ENCODE measurements around the gene WDR27.

WDR27 gene

GRCh38 chr6:169723200-169723909 lies 21.5 kb upstream of the WDR27 start:
- no peak for TF ChIP-seq GATA3 (IDR thresholded peaks at IDR 0.05; ENCODE audit: low read depth, low read length)
- no peak for TF ChIP-seq GATA2 (IDR thresholded peaks at IDR 0.05; ENCODE audit: low read depth, low read length)

DNA sequence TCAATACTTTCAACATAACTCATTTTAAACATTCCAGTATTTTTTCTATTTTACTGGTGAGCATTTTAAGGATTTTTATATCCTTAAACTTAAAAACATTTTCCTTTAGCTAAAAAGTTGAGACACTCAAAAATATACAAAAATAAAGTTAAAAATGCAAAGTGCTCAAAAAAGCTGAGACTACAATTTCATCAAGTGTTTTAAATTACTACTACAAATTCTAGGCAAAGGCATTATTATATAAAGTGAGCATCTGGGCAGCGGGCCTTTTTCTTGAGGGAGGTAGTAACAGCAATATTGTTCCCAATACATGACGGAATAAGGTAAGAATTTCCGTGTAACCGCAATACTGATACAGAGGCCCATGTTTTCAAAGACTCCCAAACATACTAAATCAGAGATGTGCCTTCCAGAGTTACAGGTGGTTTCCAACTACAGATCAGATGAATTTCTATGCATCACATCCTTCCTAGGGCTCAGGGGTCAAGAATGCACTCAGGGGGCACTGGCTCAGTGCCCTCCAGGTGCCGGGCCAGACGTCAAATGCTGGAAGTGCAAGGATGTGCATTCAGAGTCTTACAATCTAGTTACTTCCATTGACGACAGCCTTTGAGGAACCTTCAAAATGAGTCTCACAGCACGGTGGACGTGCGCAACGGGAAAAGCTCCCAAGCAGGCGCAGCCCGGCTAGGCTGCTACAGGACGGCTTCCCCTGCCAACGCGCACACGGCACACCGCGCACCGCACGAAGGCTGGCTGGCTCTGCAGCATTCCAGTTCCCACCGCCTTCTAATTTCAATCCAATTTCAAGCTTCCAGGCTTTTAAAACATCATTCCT lies 20.8 kb upstream of the WDR27 start:
- no peak for TF ChIP-seq GATA3 (IDR thresholded peaks at IDR 0.05; ENCODE audit: low read depth, low read length)
- no peak for TF ChIP-seq GATA2 (IDR thresholded peaks at IDR 0.05; ENCODE audit: low read depth, low read length)

GRCh38 chr6:169720207-169720855 lies 18.5 kb upstream of the WDR27 start:
- TF ChIP-seq GATA3 (IDR thresholded peaks at IDR 0.05; ENCODE audit: low read depth, low read length) (no peak), GATA2 (IDR thresholded peaks at IDR 0.05; ENCODE audit: low read depth, low read length) (no peak)

GRCh38 chr6:169719117-169719516 lies 17.3 kb upstream of the WDR27 start:
- TF ChIP-seq GATA3 (IDR thresholded peaks at IDR 0.05; ENCODE audit: low read depth, low read length): no peak
- TF ChIP-seq GATA2 (IDR thresholded peaks at IDR 0.05; ENCODE audit: low read depth, low read length): no peak

- no peak for TF ChIP-seq GATA2 (IDR thresholded peaks at IDR 0.05; ENCODE audit: low read depth, low read length)
- TF ChIP-seq GATA3 (IDR thresholded peaks at IDR 0.05; ENCODE audit: low read depth, low read length): no peak
Measured at GRCh38 chr6:169714595-169714994, 12.8 kb upstream of the WDR27 start.

GRCh38 chr6:169714178-169714577 lies 12.3 kb upstream of the WDR27 start:
- TF ChIP-seq GATA2 (IDR thresholded peaks at IDR 0.05; ENCODE audit: low read depth, low read length): no peak
- TF ChIP-seq GATA3 (IDR thresholded peaks at IDR 0.05; ENCODE audit: low read depth, low read length): no peak

DNA sequence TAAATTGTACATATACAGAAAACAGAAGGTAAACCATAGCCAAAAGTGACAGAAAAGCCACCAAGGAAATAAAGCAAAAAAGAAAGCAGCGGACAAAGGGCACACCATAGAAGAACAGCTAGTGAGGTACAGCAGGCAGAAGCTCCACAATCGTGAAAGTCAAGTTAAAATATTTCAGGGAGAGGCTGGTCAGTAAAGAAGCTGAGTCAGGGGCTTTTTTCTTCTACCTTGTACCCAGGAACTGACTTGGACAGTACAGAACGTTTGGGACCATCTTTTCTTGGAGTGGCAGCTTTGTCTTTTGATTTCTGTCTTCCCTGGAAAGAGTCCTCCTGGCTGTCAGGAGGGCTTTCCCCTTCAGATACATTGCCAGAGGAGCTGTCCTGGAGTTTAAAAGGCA lies 8.2 kb upstream of the WDR27 start:
- TF ChIP-seq GATA3 (IDR thresholded peaks at IDR 0.05; ENCODE audit: low read depth, low read length) (no peak), GATA2 (IDR thresholded peaks at IDR 0.05; ENCODE audit: low read depth, low read length) (no peak)

DNA sequence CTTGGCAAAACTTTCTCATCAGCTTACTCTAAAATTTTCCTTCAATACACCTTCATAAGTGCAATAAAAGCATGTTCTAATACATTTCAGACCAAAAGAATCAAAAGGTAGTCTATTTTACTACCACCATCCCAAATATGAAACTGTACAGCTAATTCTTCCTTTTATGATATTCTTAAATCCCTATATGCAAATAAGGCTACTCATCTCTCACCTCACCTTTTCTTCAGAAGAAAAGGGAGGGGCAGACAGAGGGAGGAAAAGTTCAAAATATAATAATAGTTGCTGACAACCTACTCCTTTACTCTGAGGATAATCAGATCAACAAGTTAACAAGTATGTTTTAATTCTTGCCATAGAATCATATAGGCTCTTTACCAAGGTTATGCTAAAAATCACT lies 7.5 kb upstream of the WDR27 start:
- no peak for TF ChIP-seq GATA3 (IDR thresholded peaks at IDR 0.05; ENCODE audit: low read depth, low read length)
- no peak for TF ChIP-seq GATA2 (IDR thresholded peaks at IDR 0.05; ENCODE audit: low read depth, low read length)

DNA sequence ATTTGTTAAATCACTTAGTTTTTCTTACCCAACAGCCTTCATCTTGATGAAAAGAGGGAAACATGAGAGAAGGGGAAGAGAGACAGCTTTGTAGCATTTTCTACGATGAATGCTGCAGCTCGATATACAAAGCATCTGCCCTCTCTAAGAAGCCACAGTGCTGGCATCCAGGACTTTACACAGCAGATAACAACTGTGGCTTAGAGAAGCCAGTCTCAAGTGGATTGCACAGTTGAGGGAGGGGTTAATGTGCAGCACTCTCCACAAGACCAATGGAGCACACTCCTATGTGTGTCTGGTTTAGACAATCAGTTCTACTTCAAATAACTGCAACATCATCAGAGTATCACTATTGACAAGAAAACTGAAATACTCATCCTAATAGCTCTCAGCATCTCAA lies 5.9 kb upstream of the WDR27 start:
- no peak for TF ChIP-seq GATA2 (IDR thresholded peaks at IDR 0.05; ENCODE audit: low read depth, low read length)
- no peak for TF ChIP-seq GATA3 (IDR thresholded peaks at IDR 0.05; ENCODE audit: low read depth, low read length)

DNA sequence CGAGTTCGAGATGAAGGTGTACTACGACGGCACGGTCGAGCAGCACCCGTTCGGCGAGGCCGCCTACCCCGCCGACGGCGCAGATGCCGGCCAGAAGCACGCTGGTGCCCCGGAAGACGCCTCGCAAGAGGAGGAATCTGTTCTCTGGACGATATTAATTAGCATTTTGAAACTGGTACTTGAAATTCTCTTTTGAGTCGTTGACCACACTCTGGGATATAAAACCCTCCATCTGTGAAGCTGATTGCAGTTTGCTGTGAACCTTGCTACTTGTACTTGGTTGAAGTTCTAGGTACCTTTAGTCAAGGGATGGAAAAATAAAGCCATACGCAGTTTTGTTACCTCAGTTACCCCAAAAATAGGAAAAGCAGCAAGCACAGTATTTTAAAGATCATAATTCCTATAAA lies 1.0 kb upstream of the WDR27 start:
- TF ChIP-seq GATA3 (IDR thresholded peaks at IDR 0.05; ENCODE audit: low read depth, low read length) (no peak), GATA2 (IDR thresholded peaks at IDR 0.05; ENCODE audit: low read depth, low read length) (no peak)

GRCh38 chr6:169701311-169701953 lies 397 bp downstream of the WDR27 start:
- TF ChIP-seq GATA3 (IDR thresholded peaks at IDR 0.05; ENCODE audit: low read depth, low read length): no peak
- TF ChIP-seq GATA2 (IDR thresholded peaks at IDR 0.05; ENCODE audit: low read depth, low read length): no peak

DNA sequence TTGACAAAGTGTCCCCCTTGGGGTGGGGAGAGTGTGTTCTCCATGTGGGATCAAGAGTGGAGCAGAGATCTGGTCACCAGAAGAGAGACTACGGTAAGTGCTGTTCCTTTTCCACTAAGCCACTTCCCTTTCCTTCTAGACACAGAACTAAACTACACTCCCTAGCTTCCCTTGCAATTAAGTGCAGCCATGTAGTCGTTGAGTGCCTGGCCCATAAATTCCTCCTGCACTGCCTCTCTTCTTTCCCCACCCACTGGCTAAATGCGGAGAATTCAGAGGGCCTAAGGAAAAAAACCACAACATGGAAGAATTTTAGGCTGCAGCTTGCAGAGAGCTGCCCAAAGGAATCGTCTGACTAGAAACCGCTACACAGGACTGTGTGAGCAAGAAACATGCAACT lies 1.5 kb downstream of the WDR27 start:
- no peak for TF ChIP-seq GATA3 (IDR thresholded peaks at IDR 0.05; ENCODE audit: low read depth, low read length)
- no peak for TF ChIP-seq GATA2 (IDR thresholded peaks at IDR 0.05; ENCODE audit: low read depth, low read length)

- TF ChIP-seq GATA2 (IDR thresholded peaks at IDR 0.05; ENCODE audit: low read depth, low read length) (no peak), GATA3 (IDR thresholded peaks at IDR 0.05; ENCODE audit: low read depth, low read length) (no peak)
Measured at GRCh38 chr6:169695131-169695530, 6.7 kb downstream of the WDR27 start.

GRCh38 chr6:169692516-169692915 lies 9.3 kb downstream of the WDR27 start:
- TF ChIP-seq GATA3 (IDR thresholded peaks at IDR 0.05; ENCODE audit: low read depth, low read length) (no peak), GATA2 (IDR thresholded peaks at IDR 0.05; ENCODE audit: low read depth, low read length) (no peak)
